ENCODE measurements around the gene GADD45B. TPM values are rescaled to one million over a fixed set of nuclear protein-coding genes. Genes with fewer than 3 reads are reported as not detected.

Gene GADD45B
- total RNA-seq, 1 donor from 2014 or later = 1.2 TPM

DNA sequence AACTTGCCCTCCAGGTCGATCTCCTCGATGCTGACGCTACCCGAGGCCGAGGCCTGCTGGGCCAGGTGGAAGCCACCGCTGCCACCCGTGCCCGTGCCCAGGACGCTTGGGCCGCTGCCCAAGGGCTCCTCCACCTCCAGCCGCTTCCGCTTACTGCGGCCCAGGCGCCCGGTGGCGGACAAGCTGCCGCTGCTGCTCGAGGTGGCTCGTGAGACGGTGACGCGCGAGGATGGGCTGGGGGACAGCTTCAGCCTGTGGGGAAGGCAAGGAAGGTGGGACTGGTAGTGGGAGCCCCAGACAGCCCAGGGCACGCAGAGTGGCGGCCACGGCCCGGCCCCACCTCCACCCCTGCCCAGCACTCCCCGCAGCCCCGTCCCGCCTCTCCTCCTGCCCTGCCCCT, 42.1 kb upstream of the GADD45B start:
- TF ChIP-seq, protein P1, sequence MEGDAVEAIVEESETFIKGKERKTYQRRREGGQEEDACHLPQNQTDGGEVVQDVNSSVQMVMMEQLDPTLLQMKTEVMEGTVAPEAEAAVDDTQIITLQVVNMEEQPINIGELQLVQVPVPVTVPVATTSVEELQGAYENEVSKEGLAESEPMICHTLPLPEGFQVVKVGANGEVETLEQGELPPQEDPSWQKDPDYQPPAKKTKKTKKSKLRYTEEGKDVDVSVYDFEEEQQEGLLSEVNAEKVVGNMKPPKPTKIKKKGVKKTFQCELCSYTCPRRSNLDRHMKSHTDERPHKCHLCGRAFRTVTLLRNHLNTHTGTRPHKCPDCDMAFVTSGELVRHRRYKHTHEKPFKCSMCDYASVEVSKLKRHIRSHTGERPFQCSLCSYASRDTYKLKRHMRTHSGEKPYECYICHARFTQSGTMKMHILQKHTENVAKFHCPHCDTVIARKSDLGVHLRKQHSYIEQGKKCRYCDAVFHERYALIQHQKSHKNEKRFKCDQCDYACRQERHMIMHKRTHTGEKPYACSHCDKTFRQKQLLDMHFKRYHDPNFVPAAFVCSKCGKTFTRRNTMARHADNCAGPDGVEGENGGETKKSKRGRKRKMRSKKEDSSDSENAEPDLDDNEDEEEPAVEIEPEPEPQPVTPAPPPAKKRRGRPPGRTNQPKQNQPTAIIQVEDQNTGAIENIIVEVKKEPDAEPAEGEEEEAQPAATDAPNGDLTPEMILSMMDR (IDR thresholded peaks at IDR 0.05; ENCODE audit: unreplicated experiment) = no peak
- Mint-ChIP-seq H3K36me3 (ENCODE audit: low read depth, unreplicated experiment) (peaks cover 21% of the 10 kb centered on the region), H3K27me3 (ENCODE audit: unreplicated experiment) (peaks cover 9% of the 10 kb centered on the region), H3K9me3 (ENCODE audit: unreplicated experiment) (no peaks in the 10 kb centered on the region), H3K27ac (ENCODE audit: unreplicated experiment) (no peak overlapping the region), H3K4me3 (ENCODE audit: unreplicated experiment) (no peak overlapping the region), H3K4me1 (ENCODE audit: unreplicated experiment) (no peaks in the 10 kb centered on the region)
- no peak for DNase-seq (ENCODE audit: low spot score)

DNA sequence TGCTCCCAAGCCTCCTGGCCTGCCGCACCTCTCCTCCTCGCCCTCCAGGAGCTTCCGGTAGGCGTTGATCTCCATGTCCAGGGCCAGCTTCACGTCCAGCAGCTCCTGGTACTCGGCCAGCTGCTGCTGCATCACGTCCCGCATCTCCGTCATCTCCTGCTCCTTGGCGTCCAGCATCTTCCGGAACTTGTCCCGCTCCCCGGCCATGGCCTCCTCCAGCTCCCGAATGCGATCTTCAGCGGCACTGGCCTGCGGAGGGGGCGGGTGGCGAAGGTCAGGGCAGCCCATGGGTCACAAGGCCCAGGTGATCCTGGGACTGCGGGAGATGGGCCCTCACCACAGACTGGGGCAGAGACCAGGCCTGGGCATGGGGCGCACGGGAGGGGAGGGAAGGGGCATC, 41.7 kb upstream of the GADD45B start:
- TF ChIP-seq, protein P1 (IDR thresholded peaks at IDR 0.05; ENCODE audit: unreplicated experiment) = no peak
- H3K9me3 Mint-ChIP-seq (ENCODE audit: unreplicated experiment) = no peaks in the 10 kb centered on the region
- H3K27ac Mint-ChIP-seq (ENCODE audit: unreplicated experiment) = no peak overlapping the region

DNA sequence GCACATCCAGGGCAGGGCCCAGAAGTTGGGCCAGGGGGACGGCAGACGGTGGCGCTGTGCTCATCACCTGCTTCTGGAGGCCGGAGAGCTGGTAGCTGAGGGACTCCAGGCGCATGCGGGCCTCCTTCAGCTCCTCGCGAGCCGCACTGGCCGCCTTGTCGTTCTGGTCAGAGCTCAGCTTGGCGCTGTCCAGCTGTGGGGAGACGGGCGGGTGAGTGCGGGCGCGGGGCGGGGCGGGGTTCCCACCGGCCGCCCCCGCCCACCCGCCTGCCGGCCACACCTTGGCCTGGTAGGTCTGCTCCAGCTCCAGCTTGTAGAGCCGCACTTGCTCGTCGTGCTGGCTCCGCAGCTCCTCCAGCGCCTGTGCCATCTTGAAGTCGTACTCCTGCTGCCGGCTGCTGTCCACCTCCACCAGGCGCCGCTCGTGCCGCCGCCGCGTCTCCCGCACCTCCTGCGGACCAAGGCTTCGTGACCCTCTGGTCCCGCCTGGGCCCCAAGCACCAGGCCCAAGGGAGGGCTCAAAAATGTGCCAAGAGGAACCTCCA, 41.1 kb upstream of the GADD45B start:
- Mint-ChIP-seq H3K4me1 (ENCODE audit: unreplicated experiment) (no peaks in the 10 kb centered on the region), H3K36me3 (ENCODE audit: low read depth, unreplicated experiment) (peaks cover 19% of the 10 kb centered on the region), H3K27ac (ENCODE audit: unreplicated experiment) (no peak overlapping the region)

More for the DNA sequence above, 41.7 kb upstream of the GADD45B start:
- Mint-ChIP-seq H3K36me3 (ENCODE audit: low read depth, unreplicated experiment) (peaks cover 21% of the 10 kb centered on the region), H3K4me3 (ENCODE audit: unreplicated experiment) (no peak overlapping the region), H3K4me1 (ENCODE audit: unreplicated experiment) (no peaks in the 10 kb centered on the region), H3K27me3 (ENCODE audit: unreplicated experiment) (peaks cover 9% of the 10 kb centered on the region)
- DNase-seq (ENCODE audit: low spot score) = no peak

DNA sequence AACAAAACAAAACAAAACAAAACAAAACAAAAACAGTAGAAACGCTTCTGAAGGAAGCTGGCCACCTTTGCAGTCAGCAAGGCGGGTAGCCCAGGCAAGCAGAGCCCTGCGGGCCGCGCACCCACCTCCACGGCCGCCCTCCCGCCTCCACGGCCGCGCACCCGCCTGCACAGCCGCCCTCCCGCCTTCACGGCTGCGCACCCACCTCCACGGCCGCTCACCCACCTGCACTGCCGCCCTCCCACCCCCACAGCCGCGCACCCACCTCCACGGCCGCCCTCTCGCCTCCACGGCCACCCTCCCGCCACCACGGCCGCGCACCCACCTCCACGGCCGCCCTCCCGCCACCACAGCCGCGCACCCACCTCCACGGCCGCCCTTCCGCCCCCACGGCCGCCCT, 39.5 kb upstream of the GADD45B start:
- TF ChIP-seq, protein P1 (IDR thresholded peaks at IDR 0.05; ENCODE audit: unreplicated experiment) = no peak
- Mint-ChIP-seq H3K36me3 (ENCODE audit: low read depth, unreplicated experiment) (peaks cover 11% of the 10 kb centered on the region), H3K27ac (ENCODE audit: unreplicated experiment) (no peak overlapping the region), H3K4me1 (ENCODE audit: unreplicated experiment) (no peaks in the 10 kb centered on the region), H3K9me3 (ENCODE audit: unreplicated experiment) (no peaks in the 10 kb centered on the region), H3K27me3 (ENCODE audit: unreplicated experiment) (peaks cover 4% of the 10 kb centered on the region), H3K4me3 (ENCODE audit: unreplicated experiment) (no peak overlapping the region)
- no peak for DNase-seq (ENCODE audit: low spot score)

More for the DNA sequence above, 41.1 kb upstream of the GADD45B start:
- Mint-ChIP-seq H3K4me3 (ENCODE audit: unreplicated experiment) (no peak overlapping the region), H3K27me3 (ENCODE audit: unreplicated experiment) (peaks cover 7% of the 10 kb centered on the region), H3K9me3 (ENCODE audit: unreplicated experiment) (no peaks in the 10 kb centered on the region)
- TF ChIP-seq, protein P1 (IDR thresholded peaks at IDR 0.05; ENCODE audit: unreplicated experiment) = no peak
- DNase-seq (ENCODE audit: low spot score) = no peak

DNA sequence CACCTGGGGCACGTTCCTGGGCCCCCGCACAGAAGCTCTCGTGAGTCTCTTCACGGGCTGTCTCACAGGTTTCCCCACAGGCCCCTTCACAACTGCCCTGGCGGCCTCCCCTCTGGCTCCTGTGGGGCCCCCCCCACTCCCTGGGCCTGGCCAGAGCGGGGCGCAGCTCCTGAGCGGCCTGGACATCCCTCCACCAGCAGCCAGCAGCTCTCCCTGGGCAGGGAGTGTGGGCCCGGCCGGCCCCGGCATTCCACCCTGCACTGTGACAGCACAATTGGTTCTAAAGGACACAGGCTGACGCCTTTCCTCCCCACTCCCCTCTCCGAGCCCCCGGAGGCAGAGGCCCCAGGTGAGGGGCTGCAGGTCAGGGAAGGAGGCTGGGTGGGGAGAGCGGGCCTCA, 39.0 kb upstream of the GADD45B start:
- Mint-ChIP-seq H3K36me3 (ENCODE audit: low read depth, unreplicated experiment) (peaks cover 11% of the 10 kb centered on the region), H3K9me3 (ENCODE audit: unreplicated experiment) (no peaks in the 10 kb centered on the region), H3K4me1 (ENCODE audit: unreplicated experiment) (no peaks in the 10 kb centered on the region), H3K4me3 (ENCODE audit: unreplicated experiment) (no peak overlapping the region), H3K27me3 (ENCODE audit: unreplicated experiment) (peaks cover 4% of the 10 kb centered on the region), H3K27ac (ENCODE audit: unreplicated experiment) (no peak overlapping the region)
- DNase-seq (ENCODE audit: low spot score) = no peak
- TF ChIP-seq, protein P1 (IDR thresholded peaks at IDR 0.05; ENCODE audit: unreplicated experiment) = no peak

Measured in endothelial cell (in vitro differentiated cells).